Stimulated activated CD8-positive, alpha-beta memory T cell treated with anti-CD3 and anti-CD28 coated beads, Interleukin-12 subunit alpha, Interleukin-12 subunit beta, amount 100 ng/mL, for 24 hours (primary cell): ENCODE results near the gene MLLT3.

ENCODE experiments used
- DNase-seq: peaks from one replicate; pipeline ENCODE4 v3.0.0-alpha.2; 2020; ENCODE audit errors: extremely low read depth

The MLLT3 gene

DNA sequence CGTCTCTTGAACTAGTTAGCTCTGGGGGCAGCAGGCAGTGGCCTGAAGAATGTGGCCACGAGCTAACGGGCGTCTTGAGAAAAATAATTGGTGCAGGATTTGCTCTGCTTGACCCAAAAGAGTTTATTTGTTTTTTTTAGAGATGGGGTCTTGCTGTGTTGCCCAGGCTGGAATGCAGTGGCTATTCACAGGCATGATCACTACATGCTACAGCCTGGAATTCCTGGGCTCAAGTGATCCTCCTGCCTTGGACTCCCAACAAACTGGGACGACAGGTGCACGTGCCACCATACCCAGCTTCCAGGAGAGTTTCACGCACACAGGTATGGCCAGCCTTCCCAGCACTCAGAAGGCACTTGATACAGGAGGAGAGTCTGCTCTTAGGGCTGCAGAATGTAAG lies 203.8 kb downstream of the MLLT3 start:
- no peak for DNase-seq

DNA sequence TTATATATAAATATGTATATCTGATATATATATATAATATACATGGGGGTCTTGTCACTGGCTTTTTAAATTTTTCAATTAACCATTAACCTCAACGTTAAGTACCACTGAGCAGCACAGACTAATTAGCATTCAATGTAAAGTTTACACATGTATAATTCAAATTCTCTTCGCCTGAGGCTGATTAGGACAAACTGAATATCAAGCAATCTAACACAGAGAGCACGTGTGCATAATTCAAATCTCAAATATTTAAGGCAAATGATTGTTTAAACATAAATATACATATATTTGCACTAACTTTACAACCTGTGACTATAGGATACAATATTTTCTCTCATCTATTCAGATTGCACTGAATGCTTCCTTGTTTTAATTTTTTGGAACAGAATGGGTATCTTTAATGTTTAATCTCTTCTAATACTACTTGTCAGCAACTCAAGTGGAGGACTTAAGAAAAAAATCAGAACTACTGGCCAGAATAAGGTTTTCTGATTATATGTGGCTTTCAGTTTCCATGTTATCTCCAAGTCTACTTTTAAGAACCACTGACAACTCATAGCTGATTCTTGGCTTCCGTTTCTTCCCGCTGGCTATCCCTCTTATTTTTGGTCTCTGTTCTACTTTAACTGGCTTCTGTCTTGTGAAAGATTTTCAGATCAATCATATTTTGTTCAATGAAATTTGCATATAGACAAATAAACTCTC lies 204.8 kb downstream of the MLLT3 start:
- DNase-seq: no peak

DNA sequence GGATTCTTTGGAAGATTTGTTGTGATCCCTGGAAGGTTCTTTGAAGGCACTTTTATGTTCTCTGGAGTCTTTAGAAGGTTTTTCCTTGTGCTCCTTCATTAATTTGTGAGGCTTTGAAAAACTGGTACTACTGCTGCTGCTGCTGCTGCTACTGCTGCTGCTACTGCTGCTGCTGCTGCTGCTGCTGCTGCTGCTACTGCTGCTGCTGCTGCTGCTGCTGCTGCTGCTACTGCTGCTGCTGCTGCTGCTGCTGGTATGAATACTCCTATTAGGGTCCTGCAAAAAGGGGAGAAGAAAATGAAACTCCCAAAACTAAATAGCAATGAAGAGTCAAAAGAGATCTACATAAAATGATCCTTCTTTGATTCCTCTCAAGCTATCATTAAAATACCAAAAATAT lies 208.1 kb downstream of the MLLT3 start:
- DNase-seq: no peak

DNA sequence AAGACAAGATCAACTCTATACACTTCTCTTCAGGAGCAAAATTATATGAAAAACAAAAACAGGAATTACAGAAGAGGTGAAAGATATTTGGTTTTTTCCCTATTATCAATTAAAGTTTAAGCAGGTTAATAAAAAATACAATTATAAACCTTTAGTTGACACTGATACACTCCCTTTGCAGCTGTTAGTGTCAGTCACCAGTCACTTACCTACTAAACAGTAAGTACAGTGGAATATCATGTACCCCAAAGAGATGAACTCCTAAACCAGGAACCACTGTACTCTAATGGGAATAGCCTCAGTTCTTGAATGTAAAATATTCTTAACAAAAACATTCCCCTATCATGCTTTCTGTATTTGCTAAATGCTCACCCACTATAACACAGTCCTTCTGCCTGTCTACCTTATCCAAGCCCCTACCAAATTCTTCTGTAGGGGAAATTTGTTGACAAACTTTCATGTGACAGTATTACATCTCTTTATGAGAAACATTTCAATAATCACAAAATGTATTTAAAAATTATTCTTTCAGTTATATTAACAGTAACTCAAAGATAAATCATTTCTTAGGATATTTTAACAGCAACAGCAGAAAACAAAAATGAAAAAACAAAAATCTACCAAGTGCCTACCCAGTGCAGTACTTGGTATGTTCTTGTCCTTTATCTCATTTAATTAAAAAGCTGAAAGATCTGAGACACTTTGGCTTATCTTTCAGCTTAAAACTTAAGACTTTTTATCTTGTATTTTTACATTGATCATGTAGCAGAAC lies 212.8 kb downstream of the MLLT3 start:
- no peak for DNase-seq

DNA sequence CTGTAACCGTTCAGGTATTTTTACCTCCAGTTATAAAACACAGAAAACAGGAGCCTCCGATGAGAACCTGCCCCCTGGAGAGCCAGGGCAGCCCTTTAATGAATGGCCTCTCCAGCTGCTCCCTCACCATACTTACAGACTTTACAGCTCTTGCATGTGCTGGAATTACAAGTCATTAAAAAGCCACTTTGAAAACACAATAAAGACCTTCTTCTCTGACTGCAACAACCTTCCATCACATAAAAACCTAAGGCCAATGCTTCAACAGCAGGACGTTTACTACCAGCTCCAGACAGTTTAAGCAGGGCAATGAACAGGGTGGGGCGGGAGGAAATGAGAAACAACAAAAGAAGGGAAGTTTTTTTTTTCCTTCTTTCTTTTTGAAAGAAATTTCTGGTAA lies 213.8 kb downstream of the MLLT3 start:
- DNase-seq: no peak

DNA sequence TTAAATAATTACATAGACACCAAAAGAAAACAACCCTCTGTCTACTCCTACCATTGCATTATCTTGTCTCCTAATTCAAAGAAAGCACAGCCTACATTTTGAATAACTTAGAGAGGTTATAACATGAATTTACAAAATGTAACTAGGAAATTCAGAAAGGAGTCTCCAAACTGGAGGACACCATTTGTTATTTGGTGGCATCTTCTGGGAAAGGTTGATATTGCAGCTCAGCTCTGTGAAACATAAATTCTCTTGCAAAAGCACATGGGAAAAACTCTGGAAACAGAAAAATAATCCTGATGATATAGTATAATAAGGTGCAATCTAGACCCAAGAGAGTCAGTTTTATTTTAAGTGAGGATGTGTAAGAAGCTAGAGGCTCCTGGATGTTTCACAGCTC lies 215.3 kb downstream of the MLLT3 start:
- DNase-seq: no peak

DNA sequence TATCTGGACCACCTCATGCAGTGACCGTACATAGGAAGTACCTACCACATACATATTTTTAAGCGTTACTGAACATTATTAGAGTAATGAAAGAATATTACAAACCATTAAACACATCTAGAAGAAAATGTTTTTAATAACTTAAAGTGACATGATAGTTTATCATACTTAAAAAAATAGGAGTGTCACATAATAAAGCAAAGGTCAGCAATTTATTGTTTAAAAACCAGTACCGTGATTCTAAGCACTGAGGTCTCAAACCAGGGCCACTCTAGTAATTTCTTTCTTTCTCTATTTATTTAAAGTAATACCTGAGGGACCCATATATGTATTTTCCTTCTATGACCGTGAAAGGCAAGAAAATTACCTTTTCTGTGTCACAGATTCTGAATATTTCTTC lies 216.0 kb downstream of the MLLT3 start:
- no peak for DNase-seq

- DNase-seq: no peak
Observed at GRCh38 chr9:20405616-20406015, 216.7 kb downstream of the MLLT3 start.

DNA sequence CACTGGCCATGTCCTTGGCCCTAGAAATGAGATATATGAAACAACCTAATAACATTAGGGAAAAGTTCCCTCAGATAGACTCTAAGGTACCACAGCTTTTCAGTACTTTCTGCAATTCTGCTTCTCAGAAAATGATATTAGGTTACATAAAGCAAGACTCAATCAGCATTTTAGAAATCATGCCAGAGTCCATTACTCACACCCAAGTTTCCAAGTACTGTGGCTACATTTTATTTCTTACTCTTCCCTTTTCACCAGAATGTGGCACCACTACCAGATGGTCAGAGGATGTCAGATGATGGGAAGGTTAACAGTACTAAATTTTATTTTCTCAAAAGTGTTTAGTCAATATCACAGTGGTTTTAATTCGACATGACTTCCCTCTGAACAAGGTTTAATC lies 217.2 kb downstream of the MLLT3 start:
- DNase-seq: no peak

GRCh38 chr9:20404192-20404813 lies 218.0 kb downstream of the MLLT3 start:
- DNase-seq: no peak

GRCh38 chr9:20403346-20403745 lies 219.0 kb downstream of the MLLT3 start:
- DNase-seq: no peak

- no peak for DNase-seq
Observed at GRCh38 chr9:20402273-20402875, 219.9 kb downstream of the MLLT3 start.

DNA sequence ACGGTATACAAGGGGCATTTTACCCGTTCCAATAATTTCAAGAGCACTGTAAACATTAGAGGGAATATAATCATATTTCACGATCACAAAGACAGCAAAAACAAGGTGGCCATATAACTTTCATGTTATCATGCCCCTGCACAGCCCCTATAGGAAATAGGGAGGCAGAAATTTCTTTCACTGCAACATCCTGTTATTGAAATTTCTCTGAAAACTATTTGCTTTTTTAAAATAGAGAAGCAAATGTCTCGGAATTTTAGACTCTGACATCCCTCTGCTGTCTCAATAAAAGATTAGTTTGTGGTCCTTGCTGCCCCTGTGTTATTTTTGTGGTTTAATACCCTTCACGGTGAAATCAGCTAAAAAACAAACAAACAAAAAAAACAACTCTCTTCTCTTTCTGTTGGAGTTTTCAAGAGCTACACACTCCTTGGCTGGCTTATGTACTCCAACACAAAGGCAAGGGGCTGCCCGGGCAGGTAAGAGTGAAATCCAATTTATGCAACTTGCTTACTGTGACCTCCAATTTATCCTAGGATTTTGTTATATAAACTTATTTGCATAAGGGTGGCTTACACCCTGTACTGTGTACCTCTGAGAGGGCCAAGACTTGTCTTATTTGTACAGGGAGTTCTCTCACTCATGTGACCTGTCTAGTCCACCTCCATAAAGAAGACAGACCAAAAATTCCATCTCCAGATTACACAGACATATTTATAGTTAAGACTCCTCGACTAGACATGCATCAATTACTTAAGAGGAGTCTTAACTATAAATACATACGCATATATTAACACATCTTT lies 223.6 kb downstream of the MLLT3 start:
- DNase-seq: no peak

DNA sequence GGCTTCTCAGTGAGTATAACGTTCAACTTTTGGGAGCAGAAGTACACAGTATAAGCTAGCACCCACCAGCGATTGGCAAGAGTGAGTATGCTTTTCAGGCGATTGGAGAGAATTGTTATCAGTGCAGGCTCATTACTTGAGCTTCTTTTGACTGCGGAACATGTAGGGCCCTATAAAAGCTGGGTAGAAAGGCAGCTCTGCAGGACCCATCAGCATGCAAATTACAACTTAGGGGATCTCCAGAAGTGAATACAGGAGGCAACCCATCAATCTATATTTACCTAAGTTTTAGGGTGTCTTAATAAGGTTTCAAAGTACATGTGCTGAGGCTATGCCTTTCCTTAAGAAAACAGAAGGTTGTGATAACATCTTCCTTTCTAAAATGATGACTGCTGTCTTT lies 225.0 kb downstream of the MLLT3 start:
- no peak for DNase-seq

GRCh38 chr9:20396509-20396908 lies 225.8 kb downstream of the MLLT3 start:
- DNase-seq: no peak

- no peak for DNase-seq
Observed at GRCh38 chr9:20395651-20396050, 226.6 kb downstream of the MLLT3 start.

- no peak for DNase-seq
Observed at GRCh38 chr9:20394969-20395368, 227.3 kb downstream of the MLLT3 start.

DNA sequence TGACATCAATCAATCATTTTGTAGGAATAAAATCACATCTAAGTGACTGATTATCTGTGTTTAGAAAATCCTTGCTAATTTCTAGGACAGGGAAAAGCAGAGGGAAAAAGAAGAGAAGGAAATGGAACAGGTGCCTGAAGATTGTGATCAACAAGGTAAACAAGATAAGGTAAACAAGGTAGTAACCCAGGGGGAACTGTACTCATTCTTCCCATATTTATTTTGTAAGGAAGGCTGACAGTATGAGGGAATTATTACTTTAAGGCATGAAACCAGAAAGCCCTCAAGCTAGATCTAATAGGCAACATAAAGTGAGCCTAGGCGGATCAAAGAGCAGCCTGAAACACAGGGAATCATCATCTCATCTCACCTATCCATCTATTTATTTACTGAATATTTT lies 231.1 kb downstream of the MLLT3 start:
- DNase-seq: no peak

DNA sequence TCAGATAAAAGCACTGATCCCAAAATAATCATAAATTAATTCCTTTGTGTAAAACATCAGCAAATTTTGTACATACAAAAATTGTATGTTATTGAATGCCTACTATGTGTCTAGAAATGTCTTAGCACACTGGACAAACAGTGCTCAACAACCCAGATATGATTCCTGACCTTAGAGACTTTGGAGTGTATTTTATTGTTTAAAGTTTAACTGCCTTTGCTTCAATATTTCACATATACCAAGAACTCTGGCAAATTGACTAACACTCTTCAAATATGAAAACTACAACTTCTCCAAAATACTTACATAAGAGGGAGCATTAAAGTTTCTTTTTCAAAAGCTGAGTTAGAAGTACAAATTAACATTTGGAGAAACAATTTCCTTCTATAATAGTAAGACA lies 231.9 kb downstream of the MLLT3 start:
- DNase-seq: no peak

- no peak for DNase-seq
Observed at GRCh38 chr9:20387062-20387461, 235.2 kb downstream of the MLLT3 start.

- no peak for DNase-seq
Observed at GRCh38 chr9:20384642-20385041, 237.7 kb downstream of the MLLT3 start.
